GM21390 (cell line): ENCODE measurements around the gene MCTP1.

Experiments
- ATAC-seq: cut with Tn5 transposase; IDR thresholded peaks from one replicate; pipeline ENCODE4 v1.9.1; 2021; ENCODE audit not compliant: unreplicated experiment

The MCTP1 gene

DNA sequence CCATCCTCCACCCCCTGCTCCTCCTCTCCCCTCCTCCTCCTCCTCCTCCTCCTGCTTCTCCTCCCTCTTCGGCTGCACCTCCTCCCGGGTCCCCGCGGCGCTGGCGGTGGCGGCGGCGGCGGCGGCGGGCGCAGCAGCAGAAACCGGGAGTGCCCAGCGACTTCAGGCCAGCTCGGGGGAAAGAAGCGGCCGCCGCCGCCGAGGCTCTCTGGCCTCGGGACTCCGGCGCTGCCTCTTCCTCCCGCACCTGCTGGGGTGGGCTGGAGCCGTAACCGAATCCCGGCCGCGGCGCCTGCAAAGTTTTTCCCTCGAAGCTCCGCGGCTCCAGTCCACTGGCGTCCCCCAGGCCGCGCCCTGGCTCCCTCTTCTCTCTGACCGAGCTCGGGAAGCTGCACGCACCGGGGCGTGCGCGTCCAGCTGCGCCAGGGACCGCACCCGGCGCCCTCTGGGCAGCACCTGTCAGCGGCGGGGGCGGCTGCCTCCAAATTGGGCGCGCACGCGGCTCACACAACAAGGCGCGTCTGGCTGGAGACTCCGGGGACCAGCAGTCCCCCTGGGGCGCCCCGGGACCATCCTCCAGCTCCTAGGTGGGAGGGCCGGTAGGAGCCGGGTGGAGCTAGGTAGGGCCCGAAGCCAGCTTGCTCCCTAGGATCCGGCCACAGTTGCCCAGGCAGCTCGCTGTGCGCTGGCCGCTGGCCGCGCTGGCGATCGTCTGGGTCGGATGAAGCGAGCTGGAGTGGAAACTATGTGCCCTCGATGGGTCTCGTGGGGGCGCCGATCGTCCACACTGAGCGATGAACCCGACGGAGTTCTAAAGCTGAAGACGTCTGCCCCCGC is at the start of gene MCTP1:
MCTP1 (minus strand) TSS at position 523 of the 837 bp plus-strand sequence.
- peak; percentile 21 for ATAC-seq

DNA sequence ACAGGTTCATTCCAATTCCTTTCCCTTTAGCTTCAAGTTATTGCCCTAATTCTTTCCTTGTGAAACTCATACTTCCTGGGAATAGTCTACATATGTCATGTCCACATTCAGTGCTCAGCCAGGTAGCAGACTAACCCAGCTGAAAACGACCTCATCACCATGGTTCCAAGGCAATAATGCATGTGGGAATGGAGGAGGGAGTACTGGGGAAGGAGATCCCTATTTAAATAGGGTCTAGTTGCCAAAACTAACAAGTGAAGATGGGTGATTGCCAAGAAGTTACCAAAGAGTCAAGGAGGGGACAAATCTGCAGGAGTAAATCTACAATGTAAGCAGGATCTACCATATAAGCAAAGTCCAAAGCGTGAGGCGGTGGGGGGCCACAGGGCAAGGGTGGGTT is 47.3 kb upstream of the MCTP1 start:
- no peak for ATAC-seq

DNA sequence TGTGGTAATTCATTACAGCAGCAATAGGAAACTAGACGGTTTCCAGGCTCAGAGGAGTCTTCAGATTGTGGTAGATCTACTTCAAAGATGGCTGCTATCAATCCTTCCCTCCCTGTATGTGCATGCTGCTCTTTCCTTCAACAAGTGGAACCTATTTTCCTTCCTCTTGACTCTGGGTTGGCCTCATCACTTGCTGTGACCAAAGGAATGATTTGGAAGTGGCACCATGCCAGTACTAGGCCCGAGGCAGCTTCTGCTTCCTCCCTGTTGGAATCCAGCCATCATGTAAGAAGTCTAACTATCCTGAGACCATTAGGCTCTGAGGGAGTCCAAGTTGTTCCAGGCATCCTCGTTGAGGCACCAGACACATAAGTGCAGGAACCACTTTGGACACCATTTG is 46.5 kb upstream of the MCTP1 start:
- ATAC-seq: no peak

DNA sequence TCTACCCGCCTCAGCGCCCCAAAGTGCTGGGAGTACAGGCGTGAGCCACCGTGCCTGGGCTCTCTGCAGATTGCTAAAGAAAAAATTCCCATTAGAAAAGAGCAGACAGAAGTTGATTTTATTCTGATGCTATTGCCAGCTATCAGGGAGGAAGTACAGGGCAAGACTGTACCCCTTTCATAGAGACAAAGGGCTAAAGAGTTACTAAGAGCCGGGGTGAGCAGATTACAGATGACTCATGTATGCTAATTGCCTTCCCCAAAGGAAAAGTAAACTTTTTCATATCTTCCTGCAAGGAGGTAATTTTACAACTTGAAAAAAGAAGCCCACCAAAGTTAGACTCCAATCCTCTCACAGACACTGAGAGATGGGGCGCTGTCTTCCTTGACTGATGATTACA is 42.3 kb upstream of the MCTP1 start:
- no peak for ATAC-seq

DNA sequence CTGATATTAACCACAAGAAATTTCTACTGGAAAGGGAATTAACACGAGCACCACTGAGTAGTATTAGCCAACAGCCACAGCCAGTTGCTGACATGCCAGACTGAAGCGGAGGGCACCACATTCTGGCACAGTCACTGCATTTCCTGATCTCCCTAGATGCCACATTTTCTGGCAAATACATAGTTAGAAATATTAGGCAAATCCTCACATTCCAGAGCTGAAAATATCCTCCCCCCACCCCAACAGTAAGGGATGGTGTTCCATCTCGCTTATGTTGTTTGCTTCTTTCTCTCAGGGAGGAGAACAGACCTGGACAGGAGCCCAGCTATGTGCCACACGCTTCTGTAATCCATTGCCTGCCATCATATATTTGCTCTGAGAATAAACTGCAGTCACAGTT is 32.8 kb upstream of the MCTP1 start:
- no peak for ATAC-seq

DNA sequence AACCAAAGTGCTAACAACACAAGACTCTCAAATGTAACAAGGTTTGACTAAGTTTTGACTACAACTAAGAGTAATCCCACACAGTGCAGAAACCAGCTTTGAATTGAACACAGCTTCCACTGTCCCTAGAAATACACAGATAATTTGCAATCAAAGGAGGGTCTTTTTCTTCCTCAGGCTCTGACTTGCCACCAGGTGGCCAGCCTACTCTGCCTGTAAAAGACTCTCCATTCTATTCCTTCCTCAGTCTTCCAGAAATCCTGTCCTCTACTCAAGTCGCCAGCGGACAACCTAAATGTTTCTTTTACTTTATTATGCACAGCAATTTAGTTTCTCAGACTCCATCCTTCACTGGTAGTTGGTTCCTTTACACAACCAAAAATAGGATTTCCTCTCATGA is 32.2 kb upstream of the MCTP1 start:
- ATAC-seq: no peak

DNA sequence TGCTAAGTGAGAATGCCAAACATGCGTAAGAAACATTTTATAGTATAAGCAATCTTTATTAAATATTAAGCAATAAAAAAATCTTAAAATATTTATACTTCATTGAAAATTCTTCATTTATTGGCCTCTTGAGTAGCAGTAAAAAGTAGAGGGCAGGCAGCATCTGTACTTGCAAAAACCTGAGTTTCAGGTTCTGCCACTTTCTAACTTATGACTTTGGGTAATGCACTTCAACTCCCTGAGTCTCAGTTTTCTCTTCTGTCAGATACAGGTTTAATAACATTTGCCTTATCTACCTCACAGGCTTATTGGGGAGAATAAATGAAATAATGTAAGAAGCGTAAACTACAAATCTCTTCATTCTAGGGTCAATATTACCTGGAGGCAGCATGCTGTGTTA is 19.8 kb upstream of the MCTP1 start:
- ATAC-seq: no peak

DNA sequence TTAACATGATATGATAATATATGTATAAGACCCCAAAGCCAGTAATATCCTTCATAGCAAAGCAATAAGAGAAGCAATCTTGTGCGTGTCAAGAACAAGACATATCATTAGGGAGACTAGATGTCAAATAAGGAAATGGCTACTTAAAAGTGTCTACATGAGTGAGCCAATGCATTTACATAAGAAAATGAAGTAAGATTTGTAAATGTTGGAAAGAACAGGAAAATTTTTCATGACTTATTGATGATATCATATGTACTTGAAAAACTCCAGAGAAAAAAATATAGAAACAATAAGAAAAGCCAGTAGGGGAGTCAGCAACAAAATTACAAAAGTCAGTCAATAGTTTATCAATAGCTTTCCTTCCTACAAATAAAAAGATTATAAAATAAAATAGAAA is 13.8 kb upstream of the MCTP1 start:
- no peak for ATAC-seq

DNA sequence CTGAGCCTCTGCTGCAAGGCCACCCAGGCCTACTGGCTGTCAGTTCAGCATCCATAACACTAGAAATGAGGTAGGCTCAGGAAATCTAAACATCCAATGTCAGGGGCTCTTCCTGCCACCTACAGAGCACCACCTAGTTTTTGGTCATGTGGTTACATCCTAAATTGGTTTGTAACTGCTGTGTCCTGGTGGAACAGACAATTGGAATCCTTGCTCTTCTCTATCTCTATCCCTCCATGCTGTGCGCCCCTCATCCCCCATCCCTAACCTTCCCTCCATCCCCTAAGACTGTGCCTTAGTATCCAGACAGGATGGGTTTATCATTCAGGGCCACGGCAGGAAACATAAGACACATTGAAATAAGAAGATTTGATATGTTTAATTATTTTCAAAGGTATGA is 11.4 kb upstream of the MCTP1 start:
- no peak for ATAC-seq

DNA sequence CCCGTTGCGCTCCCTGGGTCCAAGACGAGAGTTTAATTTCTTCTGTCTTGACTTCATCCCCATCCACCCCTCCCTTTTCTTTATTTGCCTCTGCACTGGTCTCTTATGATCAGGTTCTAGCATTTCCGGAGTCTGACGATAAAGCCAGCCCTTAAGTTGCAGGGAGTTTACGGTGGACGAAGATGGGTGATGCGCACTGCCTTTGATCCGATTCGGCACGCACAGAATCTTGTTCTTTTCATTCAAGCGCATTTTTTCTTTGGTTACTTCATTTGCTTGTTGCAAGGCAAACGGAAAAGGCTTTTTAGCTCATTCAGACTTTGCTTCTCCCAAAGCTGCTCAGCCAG is 488 bp upstream of the MCTP1 start:
- no peak for ATAC-seq

DNA sequence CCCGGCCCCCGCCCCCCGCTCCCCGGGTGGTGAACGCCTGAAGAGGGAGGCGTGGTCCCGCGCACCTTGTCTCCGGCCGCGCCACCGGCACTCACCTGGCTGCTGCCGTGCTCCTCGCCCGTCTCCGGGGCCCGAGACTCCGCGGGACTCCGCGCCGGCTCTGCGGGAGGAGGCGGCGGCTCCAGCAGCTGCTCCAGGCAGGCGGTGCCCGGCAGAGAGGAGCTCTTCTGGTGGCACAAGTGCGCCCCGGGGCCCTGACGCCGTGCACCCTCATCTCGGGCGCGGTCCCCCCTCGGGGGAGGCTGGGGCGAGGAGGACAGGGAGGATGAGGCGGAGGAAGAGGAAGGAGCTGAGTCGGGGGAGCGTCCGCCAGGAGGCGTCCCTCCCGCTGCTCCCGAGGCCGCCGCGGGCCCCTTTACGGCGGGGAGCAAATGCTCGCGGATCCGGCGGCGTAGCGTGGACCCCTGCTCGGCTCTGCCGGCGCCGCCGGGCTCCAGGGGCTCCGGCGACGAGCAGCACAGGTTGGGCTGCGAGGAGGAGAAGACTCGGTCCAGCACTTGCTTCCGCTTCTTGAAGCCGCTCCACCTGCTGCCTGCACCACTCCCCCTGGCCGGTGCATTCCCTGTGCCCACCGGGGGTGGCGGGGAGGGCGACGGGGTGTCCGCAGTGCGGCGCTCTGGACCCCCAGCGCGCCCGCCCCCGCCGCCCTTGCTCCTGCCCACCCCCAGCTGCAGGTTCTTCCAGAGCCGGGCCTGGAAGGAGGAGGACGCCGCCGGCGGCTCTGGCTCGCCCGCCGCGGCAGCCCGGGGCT is 928 bp downstream of the MCTP1 start:
- ATAC-seq: peak; percentile 60

DNA sequence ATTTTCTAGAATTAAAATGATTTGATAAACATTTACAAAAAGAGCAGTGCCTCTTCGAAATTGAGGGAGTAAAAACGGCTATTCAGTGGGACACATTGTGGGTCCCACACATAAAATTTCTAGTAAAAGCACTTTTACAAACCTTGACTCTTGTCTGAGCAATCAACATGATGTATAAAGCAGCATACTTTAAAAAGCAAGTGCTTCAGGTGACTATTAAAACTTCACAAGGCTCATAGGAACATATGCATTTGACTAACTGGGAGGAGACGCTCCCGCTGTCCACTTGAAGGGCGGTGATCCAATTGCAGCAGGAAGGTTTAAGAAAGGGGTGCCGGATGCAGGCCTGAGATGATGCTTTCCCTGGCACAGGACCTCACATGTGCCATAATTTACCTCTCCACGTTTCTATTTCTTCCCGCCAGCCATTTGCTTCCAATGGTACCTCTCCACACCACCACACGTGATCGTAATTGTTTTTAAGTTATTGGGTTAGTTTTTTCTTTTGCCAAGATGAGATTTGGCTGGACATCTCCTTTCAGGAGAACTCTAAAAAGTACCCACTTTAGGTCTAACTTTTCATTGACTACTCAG is 1.8 kb downstream of the MCTP1 start:
- no peak for ATAC-seq

DNA sequence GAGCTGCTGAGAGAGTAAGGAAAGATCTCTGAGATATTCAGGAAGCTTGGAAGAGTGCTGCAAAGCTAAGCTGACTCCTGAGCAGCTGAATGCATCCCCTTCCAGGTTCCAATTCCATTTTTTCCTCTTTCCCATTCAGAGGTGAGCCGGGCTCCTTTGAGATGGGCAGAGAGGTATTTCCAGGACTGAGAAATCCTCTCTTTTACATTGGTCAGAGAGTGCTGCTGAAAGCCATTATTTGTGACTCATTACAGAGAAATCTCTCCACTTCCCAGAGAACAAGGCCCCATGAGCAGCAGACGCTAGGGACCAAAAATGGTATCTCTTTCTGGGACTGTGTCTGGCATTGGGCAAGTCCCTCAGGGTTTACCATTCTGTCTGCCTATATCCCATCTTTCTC is 3.7 kb downstream of the MCTP1 start:
- no peak for ATAC-seq

DNA sequence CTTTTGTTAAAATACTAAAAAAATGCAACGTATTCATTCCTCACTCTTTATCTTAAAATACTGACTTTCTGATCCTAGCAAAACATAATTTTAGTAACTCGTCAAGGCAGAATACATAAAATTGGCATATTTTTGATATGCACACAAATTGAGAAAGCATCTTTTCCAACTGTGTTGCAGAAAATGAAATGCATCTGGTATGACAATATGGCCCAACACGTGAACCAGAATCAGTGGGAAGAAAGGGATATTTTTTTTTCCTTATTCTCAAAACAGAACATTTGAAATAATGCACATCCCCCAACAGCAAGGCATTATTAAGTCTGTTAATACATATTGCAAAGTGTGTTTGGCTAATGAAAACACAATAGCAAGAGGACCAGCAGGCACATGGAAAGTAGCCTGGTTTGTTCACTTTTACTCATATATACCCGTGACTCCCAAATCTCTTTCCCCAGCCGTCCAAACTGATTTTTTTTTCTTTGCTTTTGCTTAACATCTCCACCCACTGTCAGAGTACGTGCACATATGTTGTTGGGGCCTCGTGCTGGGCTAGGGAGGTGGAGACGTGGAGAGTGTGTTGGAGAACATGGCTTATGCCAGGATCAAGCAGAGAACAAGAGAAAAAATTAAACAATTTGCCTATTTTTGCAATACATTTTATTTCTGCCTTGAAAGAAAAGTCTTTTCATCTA is 4.3 kb downstream of the MCTP1 start:
- ATAC-seq: no peak

DNA sequence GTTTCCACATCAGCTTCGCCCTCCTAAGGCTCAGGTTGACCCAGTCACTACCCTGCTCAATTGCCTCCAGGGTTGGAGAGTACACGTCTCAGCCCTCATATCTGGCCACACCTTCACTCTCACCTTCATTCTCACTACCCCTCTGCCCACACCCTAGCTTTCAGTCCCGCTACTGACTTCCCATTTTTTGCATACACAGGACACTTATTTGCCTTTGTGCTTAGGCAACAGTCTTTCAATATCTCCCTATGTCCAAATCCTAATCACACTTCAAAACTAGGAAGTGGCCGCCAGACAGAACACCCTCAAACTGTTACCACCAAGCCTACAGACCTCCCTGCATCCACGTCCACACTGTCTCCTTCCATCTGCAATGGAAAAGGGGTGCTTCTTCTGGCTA is 10.9 kb downstream of the MCTP1 start:
- ATAC-seq: no peak

DNA sequence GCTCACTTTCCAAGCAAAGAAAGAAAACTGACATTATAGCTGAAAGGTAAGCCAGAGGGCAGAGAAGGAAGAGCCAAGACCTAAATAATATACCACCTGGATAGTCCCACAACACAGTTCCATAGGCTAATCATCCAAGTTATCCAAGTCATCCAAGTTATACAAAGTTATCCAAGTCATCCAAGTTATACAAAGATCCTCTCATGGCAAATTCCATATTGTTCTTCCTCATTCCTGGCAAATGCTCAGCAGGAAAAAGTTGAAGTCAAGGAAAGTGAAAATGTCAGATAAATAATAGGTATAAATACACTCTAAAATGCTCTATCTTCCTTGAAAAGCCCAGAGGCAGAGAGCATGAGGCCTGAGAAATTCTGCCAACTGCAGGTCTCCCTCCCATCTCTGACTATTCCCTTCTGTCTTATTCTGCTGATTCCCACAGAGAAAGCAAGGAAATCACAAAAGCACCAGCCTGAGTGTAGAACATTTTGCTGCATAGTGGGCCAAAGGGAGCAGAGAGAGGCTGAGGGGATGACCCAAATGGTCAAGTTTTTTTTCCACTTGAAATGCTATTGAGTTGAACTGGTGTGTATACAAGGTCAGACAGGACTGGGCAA is 12.5 kb downstream of the MCTP1 start:
- no peak for ATAC-seq

DNA sequence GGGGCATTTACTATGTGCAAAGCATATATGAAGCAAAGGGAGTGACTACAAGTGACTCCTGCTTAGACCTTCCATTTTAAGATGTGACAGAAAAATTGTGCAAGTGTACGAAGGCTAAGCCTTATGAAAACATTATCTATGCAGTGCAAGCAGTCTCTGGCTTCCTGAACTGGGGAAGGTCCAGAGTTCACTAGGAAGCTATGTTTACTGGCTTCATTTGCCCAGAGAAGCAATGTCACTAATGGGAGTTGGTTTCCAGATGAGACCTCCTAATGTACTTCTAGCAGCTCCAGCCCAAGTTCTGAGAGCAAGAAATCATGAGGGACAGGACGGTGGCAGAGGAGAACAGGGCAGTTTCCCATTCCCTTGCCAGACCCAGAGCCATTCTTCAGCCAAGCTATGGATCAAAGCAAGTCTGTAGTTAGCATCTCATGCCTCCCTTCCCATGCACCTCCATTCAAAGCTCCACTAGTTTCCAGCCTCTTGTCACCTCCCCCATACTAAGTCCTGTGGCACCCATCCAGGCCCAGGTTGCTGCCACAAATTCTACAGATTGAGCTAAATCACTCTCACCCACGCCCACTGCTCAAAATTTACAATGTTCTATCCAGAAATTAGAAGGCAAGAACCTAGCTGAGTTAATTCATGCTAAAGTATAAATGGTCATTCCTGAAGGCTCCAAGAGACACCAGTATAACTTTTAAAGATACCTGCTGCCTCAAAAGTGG is 21.8 kb downstream of the MCTP1 start:
- ATAC-seq: no peak

DNA sequence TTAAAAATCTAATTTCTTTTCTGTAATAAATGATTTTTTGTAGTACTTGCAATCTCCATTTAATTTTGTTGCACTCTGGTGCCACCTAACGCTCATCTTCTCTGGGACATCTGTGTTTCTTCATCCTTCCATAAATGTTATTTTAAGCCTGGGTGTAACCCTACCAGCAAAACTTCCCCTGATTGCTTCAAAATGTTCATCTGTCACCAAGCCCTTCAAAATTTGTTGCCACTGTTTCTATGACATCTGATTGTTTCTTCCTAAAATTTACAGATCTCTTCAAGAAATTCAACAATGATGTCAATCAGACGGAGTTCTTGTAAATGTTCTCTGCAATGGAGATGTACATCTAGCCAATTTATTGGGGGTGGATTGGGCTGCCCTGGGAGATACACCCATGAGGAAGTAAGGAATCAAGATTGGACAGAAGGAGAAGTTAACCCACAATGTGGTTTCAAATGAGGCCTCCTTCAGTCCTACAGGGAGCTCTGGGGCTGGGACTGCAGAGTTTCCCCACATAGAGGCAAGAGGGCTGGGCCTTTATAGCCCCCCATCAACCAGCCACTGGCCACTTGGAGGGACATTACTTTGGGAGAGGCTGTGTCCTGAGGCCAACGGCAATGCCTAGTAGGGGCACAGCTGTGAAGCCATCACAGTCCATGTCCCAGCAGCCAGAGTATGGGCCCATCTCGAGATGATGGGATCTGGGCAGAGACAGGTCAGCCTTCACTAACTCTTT is 23.3 kb downstream of the MCTP1 start:
- no peak for ATAC-seq

DNA sequence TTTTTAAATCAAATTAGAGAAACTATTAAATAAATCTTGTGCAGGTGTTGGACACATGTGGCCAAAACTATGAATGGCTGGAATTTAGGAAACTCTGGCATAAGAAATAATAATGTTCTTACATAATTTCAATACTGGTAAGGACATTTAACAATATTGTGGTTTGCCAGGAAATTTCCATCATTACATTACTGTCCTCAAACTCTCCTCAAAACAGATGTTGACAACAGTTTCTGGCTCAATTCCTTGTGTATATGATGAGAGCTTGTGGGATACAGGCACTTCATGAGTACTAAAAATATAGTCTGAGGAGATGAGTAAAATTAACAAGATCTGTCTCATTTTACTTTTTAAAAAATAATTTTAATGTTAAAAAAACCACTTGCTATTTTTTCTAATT is 27.9 kb downstream of the MCTP1 start:
- ATAC-seq: no peak

DNA sequence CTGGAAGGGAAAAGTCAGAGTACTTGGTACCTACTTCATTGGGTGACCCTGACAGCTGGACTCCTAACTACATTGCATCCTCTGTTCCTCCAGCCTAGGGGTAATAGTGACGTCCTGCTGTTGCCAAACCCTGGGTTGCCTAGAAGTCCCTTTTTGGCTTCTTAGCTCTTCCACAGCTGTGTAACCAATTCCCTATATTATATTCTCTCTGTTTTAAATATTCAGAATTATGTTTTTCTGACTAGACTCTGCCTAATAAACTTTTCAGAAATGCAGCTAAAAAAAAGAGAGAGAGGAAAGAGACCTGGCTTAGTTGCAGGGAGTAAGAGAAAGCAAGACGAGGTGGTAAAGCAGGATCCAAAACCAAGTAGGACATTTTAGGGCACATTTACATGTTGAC is 28.4 kb downstream of the MCTP1 start:
- no peak for ATAC-seq
